H1 (cell line): ENCODE results near the gene ADGRV1. TPM values are rescaled to one million over a fixed set of nuclear protein-coding genes. Genes with fewer than 3 reads are reported as not detected.
A peak's percentile ranks its signal among the peaks of the same experiment; 100 is the strongest.
"Not testable (repeated sequence)": the region's sequence is repeated elsewhere in the genome, so short reads cannot be mapped to it uniquely, and the experiment has no call there.

Experiments
- CTCF ChIA-PET: fragments of 300-600 bp; sonication (Branson Sonifier 250); formaldehyde crosslinking; loops from one replicate; lab custom pipeline; 2021; ENCODE audit not compliant: partially characterized antibody; lab: Charles Lee
- POLR2A ChIA-PET: fragments of 300-600 bp; sonication (Branson Sonifier 250); formaldehyde crosslinking; loops from one replicate; lab custom pipeline; 2021; ENCODE audit warnings: inconsistent platforms; ENCODE audit not compliant: partially characterized antibody; lab: Charles Lee
- DNase-seq, 2 experiments: peaks; one replicate each; pipeline versions ENCODE4 v3.0.0 to v3.0.0-alpha.2; 2010 to 2022; ENCODE audit warnings: low spot score in 2 of 2, low read depth in 1 of 2, mixed read lengths in 1 of 2
- FAIRE-seq: peaks from 2 replicates; lab custom pipeline; 2011; peaks lifted over from hg19 to GRCh38; lab: Jason Lieb, UNC
- H2AFZ ChIP-seq: 2 replicates; pipeline ENCODE4 v1.8.1; 2012; ENCODE audit warnings: low read length, inconsistent platforms
- H2AK5ac ChIP-seq: 2 replicates; pipeline ENCODE4 v1.6.1; 2013; ENCODE audit warnings: low read depth, low read length
- H2BK120ac ChIP-seq: replicated peaks from 2 replicates; pipeline ENCODE3; 2013; ENCODE audit warnings: low read depth, low read length, inconsistent platforms
- H2BK12ac ChIP-seq: 2 replicates; pipeline ENCODE4 v1.6.1; 2013; ENCODE audit warnings: low read depth, low read length
- H2BK15ac ChIP-seq: 2 replicates; pipeline ENCODE4 v1.6.1; 2013; ENCODE audit warnings: low read length
- H2BK20ac ChIP-seq: 2 replicates; pipeline ENCODE4 v1.6.1; 2013; ENCODE audit warnings: low read length
- H2BK5ac ChIP-seq: 2 replicates; pipeline ENCODE4 v1.6.1; 2013; ENCODE audit warnings: low read depth, low read length
- H3K14ac ChIP-seq: 2 replicates; pipeline ENCODE4 v1.6.1; 2013; ENCODE audit warnings: inconsistent platforms; ENCODE audit not compliant: insufficient read length
- H3K18ac ChIP-seq: 2 replicates; pipeline ENCODE4 v1.6.1; 2013; ENCODE audit warnings: low read length; ENCODE audit errors: extremely low read depth
- H3K23ac ChIP-seq: 2 replicates; pipeline ENCODE4 v1.6.1; 2013; ENCODE audit warnings: inconsistent platforms; ENCODE audit not compliant: insufficient read length
- H3K23me2 ChIP-seq: 2 replicates; pipeline ENCODE4 v1.6.1; 2013; ENCODE audit warnings: low read depth, low read length
- H3K27ac ChIP-seq: 2 replicates; pipeline ENCODE4 v1.6.1; 2011; ENCODE audit warnings: low read depth, low read length, inconsistent platforms
- H3K27me3 ChIP-seq, 4 experiments: replicated peaks in 1 of 4; 1 replicate in 1 of 4; 2 replicates in 3 of 4; pipeline versions ENCODE4 v1.6.1 to v1.8.1; 2011 to 2013; ENCODE audit warnings: low read length in 3 of 4, mild to moderate bottlenecking in 3 of 4, inconsistent platforms in 2 of 4, mixed read lengths in 2 of 4, moderate library complexity in 1 of 4; ENCODE audit not compliant: control insufficient read depth in 3 of 4, insufficient read depth in 3 of 4; ENCODE audit errors: extremely low read depth in 1 of 4
- H3K36me3 ChIP-seq, 4 experiments: 2 replicates each; pipeline versions ENCODE4 v1.6.1 to v1.8.1; 2011 to 2013; ENCODE audit warnings: mild to moderate bottlenecking in 4 of 4, low read length in 3 of 4, moderate library complexity in 2 of 4, control low read depth in 1 of 4, inconsistent platforms in 1 of 4; ENCODE audit not compliant: insufficient read depth in 4 of 4, control insufficient read depth in 2 of 4
- H3K4ac ChIP-seq: replicated peaks from 2 replicates; pipeline ENCODE3; 2013; ENCODE audit warnings: low read length, low read depth, mixed read lengths, inconsistent platforms; ENCODE audit not compliant: insufficient read length
- H3K4me1 ChIP-seq, 4 experiments: replicated peaks in 1 of 4; 1 replicate in 1 of 4; 2 replicates in 3 of 4; pipeline versions ENCODE4 v1.6.1 to v1.8.1; 2011 to 2013; ENCODE audit warnings: low read length in 3 of 4, inconsistent platforms in 2 of 4, mixed read lengths in 1 of 4; ENCODE audit not compliant: insufficient read depth in 4 of 4, control insufficient read depth in 3 of 4
- H3K4me2 ChIP-seq, 2 experiments: 2 replicates each; pipeline versions ENCODE4 v1.6.1 to v1.8.1; 2011 to 2013; ENCODE audit warnings: low read depth in 2 of 2, low read length in 2 of 2, control low read depth in 1 of 2, inconsistent platforms in 1 of 2, mild to moderate bottlenecking in 1 of 2; ENCODE audit not compliant: insufficient read depth in 1 of 2
- H3K4me3 ChIP-seq, 4 experiments: fragments of 200-600, 300-600 bp in 1 of 4; sonication (generic), shearing (Covaris generic), sonication (Bioruptor Twin) in 1 of 4; 2 replicates each; pipeline versions ENCODE4 v1.5.1 to v1.8.1; 2011 to 2016; ENCODE audit warnings: low read length in 4 of 4, low read depth in 3 of 4, control low read depth in 2 of 4, inconsistent platforms in 2 of 4, mild to moderate bottlenecking in 2 of 4, mixed read lengths in 1 of 4, moderate library complexity in 1 of 4; ENCODE audit not compliant: insufficient read depth in 2 of 4; ENCODE audit errors: extremely low read depth in 1 of 4
- H3K56ac ChIP-seq: replicated peaks from 2 replicates; pipeline ENCODE3; 2013; ENCODE audit warnings: low read depth, mild to moderate bottlenecking, mixed read lengths, low read length, inconsistent platforms; ENCODE audit not compliant: insufficient read length
- H3K79me1 ChIP-seq: 2 replicates; pipeline ENCODE4 v1.6.1; 2013; ENCODE audit warnings: low read depth, low read length, control low read depth
- H3K79me2 ChIP-seq, 2 experiments: 2 replicates each; pipeline versions ENCODE4 v1.6.1 to v1.8.1; 2012 to 2013; ENCODE audit warnings: low read length in 2 of 2, mild to moderate bottlenecking in 2 of 2, inconsistent platforms in 1 of 2; ENCODE audit not compliant: insufficient read depth in 2 of 2, control insufficient read depth in 1 of 2
- H3K9ac ChIP-seq, 4 experiments: replicated peaks in 1 of 4; 1 replicate in 1 of 4; 2 replicates in 3 of 4; pipeline versions ENCODE4 v1.6.1 to v1.8.1; 2011 to 2013; ENCODE audit warnings: low read depth in 3 of 4, low read length in 3 of 4, control low read depth in 2 of 4, mild to moderate bottlenecking in 2 of 4, moderate library complexity in 2 of 4, inconsistent platforms in 1 of 4; ENCODE audit errors: extremely low read depth in 1 of 4
- H3K9me3 ChIP-seq, 2 experiments: 2 replicates each; pipeline versions ENCODE4 v1.6.1 to v1.8.1; 2012 to 2013; ENCODE audit warnings: mild to moderate bottlenecking in 2 of 2, moderate library complexity in 2 of 2, control low read depth in 1 of 2, inconsistent platforms in 1 of 2, low read depth in 1 of 2, low read length in 1 of 2, mixed read lengths in 1 of 2; ENCODE audit not compliant: insufficient read depth in 2 of 2
- H4K20me1 ChIP-seq, 2 experiments: replicated peaks in 1 of 2; 2 replicates each; pipeline versions ENCODE3 to v1.8.1; 2011 to 2013; ENCODE audit warnings: inconsistent platforms in 2 of 2, low read length in 2 of 2, mild to moderate bottlenecking in 1 of 2; ENCODE audit not compliant: insufficient read depth in 2 of 2, control insufficient read depth in 1 of 2
- H4K5ac ChIP-seq: 2 replicates; pipeline ENCODE4 v1.6.1; 2013; ENCODE audit warnings: low read length, low read depth, mixed read lengths, inconsistent platforms; ENCODE audit not compliant: insufficient read length
- H4K8ac ChIP-seq: 2 replicates; pipeline ENCODE4 v1.8.0; 2013; ENCODE audit warnings: mild to moderate bottlenecking, moderate library complexity, low read length, inconsistent platforms; ENCODE audit not compliant: insufficient read depth; ENCODE audit errors: extremely low read depth
- H4K91ac ChIP-seq: replicated peaks from 2 replicates; pipeline ENCODE3; 2013; ENCODE audit warnings: low read length, mixed read lengths, inconsistent platforms; ENCODE audit not compliant: insufficient read length
- WGBS, 2 experiments: shearing (Covaris generic) in 1 of 2; methylation state at CpG; one replicate each; pipeline versions ENCODE4 v1.1.6 to v1.1.7; 2013 to 2015; ENCODE audit warnings: low lambda C conversion rate in 2 of 2, mixed read lengths in 2 of 2, inconsistent platforms in 1 of 2, low coverage in 1 of 2, missing lambda C conversion rate in 1 of 2; ENCODE audit not compliant: insufficient replicate concordance in 2 of 2, insufficient coverage in 1 of 2, insufficient read length in 1 of 2; ENCODE audit errors: extremely low coverage in 1 of 2, missing lambda C conversion rate in 1 of 2; 5-methylcytosine and 5-hydroxymethylcytosine counted together
- polyA plus RNA-seq, 7 experiments: library from polyadenylated mRNA; depleted of rRNA in 3 of 7; stranded (reverse) in 5 of 7; unstranded in 2 of 7; fragments of >200 nt in 5 of 7; fragments of 200-250 nt in 2 of 7; gene quantifications; 1 replicate in 5 of 7; 2 replicates in 1 of 7; 4 replicates in 1 of 7; pipeline versions ENCODE4 v1.2.1 to v1.2.3, GENCODE V29; 2011 to 2013; ENCODE audit warnings: missing spikeins in 2 of 7, mixed read lengths in 2 of 7
- total RNA-seq: library from RNA; stranded (reverse); fragmentation: NEBNext Ultra II Directional; extraction: Animal tissue kit (Norgen Biotek cat#: 25700); gene quantifications from 2 replicates; pipeline ENCODE4 v1.2.1, GENCODE V29; 2021

Gene ADGRV1
- total and polyA plus RNA-seq, 2 of the 8 experiments (the other 6 are each of a cell fraction or from before 2014, with no cell fraction given) = 53.1 to 62.2 TPM

DNA sequence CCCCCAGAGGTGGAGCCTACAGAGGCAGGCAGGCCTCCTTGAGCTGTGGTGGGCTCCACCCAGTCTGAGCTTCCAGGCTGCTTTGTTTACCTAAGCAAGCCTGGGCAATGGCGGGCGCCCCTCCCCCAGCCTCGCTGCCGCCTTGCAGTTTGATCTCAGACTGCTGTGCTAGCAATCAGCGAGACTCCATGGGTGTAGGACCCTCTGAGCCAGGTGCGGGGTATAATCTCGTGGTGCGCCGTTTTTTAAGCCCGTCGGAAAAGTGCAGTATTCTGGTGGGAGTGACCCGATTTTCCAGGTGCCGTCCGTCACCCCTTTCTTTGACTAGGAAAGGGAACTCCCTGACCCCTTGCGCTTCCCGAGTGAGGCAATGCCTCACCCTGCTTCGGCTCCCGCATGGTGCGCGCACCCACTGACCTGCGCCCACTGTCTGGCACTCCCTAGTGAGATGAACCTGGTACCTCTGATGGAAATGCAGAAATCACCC is 109.5 kb downstream of the ADGRV1 start:
- H2AK5ac ChIP-seq, H4K20me1 ChIP-seq, H2AFZ ChIP-seq, H3K14ac ChIP-seq, H2BK15ac ChIP-seq, H3K36me3 ChIP-seq, H2BK20ac ChIP-seq, H3K4ac ChIP-seq, H3K27ac ChIP-seq, H3K9me3 ChIP-seq, H2BK12ac ChIP-seq, H2BK120ac ChIP-seq, H2BK5ac ChIP-seq, H3K56ac ChIP-seq, H3K23ac ChIP-seq, FAIRE-seq, H4K5ac ChIP-seq, H4K8ac ChIP-seq, H3K27me3 ChIP-seq, H4K91ac ChIP-seq, H3K79me1 ChIP-seq, H3K23me2 ChIP-seq, H3K18ac ChIP-seq: not testable (repeated sequence)
- peak in 1 of 2 experiments; percentile 80 for DNase-seq
- Histone ChIP-seq H3K4me2 (peak overlapping the region in 1 of 2 experiments; percentile 28; a peak in 1 of 4 replicates), H3K4me3 (peak overlapping the region in 2 of 4 experiments; percentile 39 to 43; a peak in 2 of 8 replicates), H3K4me1 (peaks cover 2 to 12% (median 2%) of the 10 kb centered on the region in 4 experiments; a peak in 2 of 7 replicates), H3K79me2 (peaks cover 3 to 27% of the 10 kb centered on the region in 2 experiments; a peak in 3 of 4 replicates), H3K9ac (peak overlapping the region in 3 of 4 experiments; percentile 6 to 37 (median 28); a peak in 2 of 7 replicates)
- 41% methylated on average over 17 of the region's 21 CpGs; no CpG with 5 or more reads in 1 of the 2 experiments for WGBS, 2 experiments
- POLR2A ChIA-PET = interaction anchor here (0.6 to 1.7 kb wide), 3 partner anchors 9 to 26 kb away, joined by 3 to 4 read pairs (median 3); no protein-coding TSS in a partner anchor
- CTCF ChIA-PET = interaction anchor here (0.7 to 1.7 kb wide), 3 partner anchors 21 to 264 kb away, joined by 3 to 5 read pairs (median 3); no protein-coding TSS in a partner anchor
